HepG2 (cell line): ENCODE data around the gene DSCAML1. TPM values are rescaled to one million over a fixed set of nuclear protein-coding genes. Genes with fewer than 3 reads are reported as not detected.

Experiments
- ATAC-seq: fragments of 200-7000 bp; cut with Tn5 transposase; 3 replicates; pipeline ENCODE4 v1.9.1; 2020; ENCODE audit warnings: mild to moderate bottlenecking, moderate library complexity
- BruUV-seq: library from RNA; stranded (reverse); fragments of 400-500 nt; replicated peaks from 2 replicates; lab custom pipeline; 2021; lab: Mats Ljungman, UMichigan
- CTCF ChIA-PET: fragments of 300-600 bp; formaldehyde crosslinking; extraction: SDS; loops from one replicate; lab custom pipeline; 2021; ENCODE audit warnings: low total read pairs, inconsistent platforms, low intra/inter-chr PET ratio; lab: Yijun Ruan, JAX
- POLR2A ChIA-PET: fragments of 350-600 bp; sonication (Branson Sonifier 250); formaldehyde crosslinking; loops from one replicate; lab custom pipeline; 2020; ENCODE audit warnings: antibody characterized with exemption, inconsistent platforms; lab: Yijun Ruan, JAX
- DNase-seq: peaks from one replicate; pipeline ENCODE4 v3.0.0-alpha.2; 2015; ENCODE audit warnings: low spot score
- FAIRE-seq: peaks from 3 replicates; lab custom pipeline; 2011; peaks lifted over from hg19 to GRCh38; lab: Jason Lieb, UNC
- H2AFZ ChIP-seq: one replicate; pipeline ENCODE4 v1.6.1; 2011; ENCODE audit warnings: low read length, inconsistent platforms
- H3K27ac ChIP-seq: fragments of 300-600 bp; 3 replicates; pipeline ENCODE4 v1.8.0; 2011; ENCODE audit warnings: mixed run types, mild to moderate bottlenecking, mixed read lengths, low read length, inconsistent platforms; ENCODE audit not compliant: insufficient read depth; ENCODE audit errors: extremely low read length
- H3K27me3 ChIP-seq, 2 experiments: fragments of 200-600 bp in 1 of 2; 2 replicates in 1 of 2; 3 replicates in 1 of 2; pipeline versions ENCODE4 v1.6.0 to v1.8.0; 2011; ENCODE audit warnings: low read length in 2 of 2, mild to moderate bottlenecking in 2 of 2, moderate library complexity in 2 of 2, inconsistent platforms in 1 of 2; ENCODE audit not compliant: insufficient read depth in 2 of 2, control insufficient read depth in 1 of 2
- H3K36me3 ChIP-seq, 2 experiments: fragments of 200-600 bp in 1 of 2; replicated peaks in 1 of 2; 2 replicates in 1 of 2; 3 replicates in 1 of 2; pipeline versions ENCODE4 v1.5.1 to v1.8.0; 2011; ENCODE audit warnings: low read length in 2 of 2, inconsistent platforms in 1 of 2; ENCODE audit not compliant: insufficient read depth in 2 of 2, control insufficient read depth in 1 of 2
- H3K4me1 ChIP-seq: 2 replicates; pipeline ENCODE4 v1.5.1; 2012; ENCODE audit warnings: low read length, inconsistent platforms; ENCODE audit not compliant: insufficient read depth
- H3K4me2 ChIP-seq: 2 replicates; pipeline ENCODE4 v1.6.0; 2011; ENCODE audit warnings: low read depth, low read length, inconsistent platforms
- H3K4me3 ChIP-seq, 3 experiments: fragments of 200-600 bp in 1 of 3; sonication (generic), shearing (Covaris generic) in 1 of 3; replicated peaks in 1 of 3; 2 replicates each; pipeline ENCODE4 v1.5.1; 2011 to 2016; ENCODE audit warnings: low read length in 3 of 3, inconsistent platforms in 2 of 3, low read depth in 2 of 3, mild to moderate bottlenecking in 2 of 3, control low read depth in 1 of 3, mixed read lengths in 1 of 3; ENCODE audit not compliant: insufficient read depth in 1 of 3
- H3K79me2 ChIP-seq: one replicate; pipeline ENCODE4 v1.6.1; 2011; ENCODE audit warnings: low read length, inconsistent platforms; ENCODE audit not compliant: insufficient read depth
- H3K9ac ChIP-seq: 2 replicates; pipeline ENCODE4 v1.6.0; 2011; ENCODE audit warnings: mild to moderate bottlenecking, low read depth, low read length, inconsistent platforms; ENCODE audit not compliant: insufficient read depth
- H3K9me3 ChIP-seq: 2 replicates; pipeline ENCODE4 v1.5.1; 2012; ENCODE audit warnings: mild to moderate bottlenecking, low read length
- H4K20me1 ChIP-seq: 2 replicates; pipeline ENCODE4 v1.6.0; 2011; ENCODE audit warnings: inconsistent platforms, mild to moderate bottlenecking, low read length, moderate library complexity; ENCODE audit not compliant: insufficient read depth
- DPF2 ChIP-seq: sonication (generic); formaldehyde crosslinking; IDR thresholded peaks from 2 replicates; pipeline ENCODE4 v1.4.0; 2020; ENCODE audit warnings: mild to moderate bottlenecking, low read depth, missing genetic modification reagents, borderline replicate concordance
- HIVEP1 ChIP-seq: sonication (generic); formaldehyde crosslinking; IDR thresholded peaks from 2 replicates; pipeline ENCODE4 v1.4.0; 2020; ENCODE audit warnings: mild to moderate bottlenecking, missing genetic modification reagents
- IRX3 ChIP-seq: sonication (generic); formaldehyde crosslinking; IDR thresholded peaks from 2 replicates; pipeline ENCODE4 v1.8.1; 2023; ENCODE audit warnings: mild to moderate bottlenecking, low read depth, missing genetic modification reagents, borderline replicate concordance
- KMT2A ChIP-seq: sonication (generic); formaldehyde crosslinking; IDR thresholded peaks from 2 replicates; pipeline ENCODE4 v1.4.0; 2020; ENCODE audit warnings: missing genetic modification reagents
- PLSCR1 ChIP-seq: sonication (generic); formaldehyde crosslinking; IDR thresholded peaks from 2 replicates; pipeline ENCODE4 v1.5.0; 2020; ENCODE audit warnings: missing genetic modification reagents, mild to moderate bottlenecking, borderline replicate concordance
- SRSF1 ChIP-seq: fragments of 200-400 bp; formaldehyde crosslinking; optimal IDR thresholded peaks from 2 replicates; pipeline ENCODE3; 2017; ENCODE audit warnings: mild to moderate bottlenecking, low read depth, low read length, moderate library complexity
- TGIF2 ChIP-seq: IDR thresholded peaks from 2 replicates; pipeline ENCODE4 v1.6.1; 2016; ENCODE audit warnings: control low read depth, missing compliant biosample characterization
- XBP1 ChIP-seq: sonication (generic); formaldehyde crosslinking; IDR thresholded peaks from 2 replicates; pipeline ENCODE4 v1.5.0; 2020; ENCODE audit warnings: missing genetic modification reagents
- ZNF326 ChIP-seq: sonication (generic); formaldehyde crosslinking; IDR thresholded peaks from 2 replicates; pipeline ENCODE4 v1.4.0; 2020; ENCODE audit warnings: missing genetic modification reagents, borderline replicate concordance
- ZNF513 ChIP-seq: sonication (generic); formaldehyde crosslinking; conservative IDR thresholded peaks from 2 replicates; pipeline ENCODE4 v1.5.0; 2020; ENCODE audit warnings: missing genetic modification reagents
- WGBS: methylation state at CpG from one replicate; pipeline ENCODE4 v1.1.6; 2017; ENCODE audit warnings: low lambda C conversion rate; 5-methylcytosine and 5-hydroxymethylcytosine counted together
- in situ Hi-C: cut with HindIII; loops from 2 replicates; pipeline ENCODE4 v1.10.0; 2017; ENCODE audit warnings: low pct_unique_long_range_greater_than_20kb; ENCODE audit not compliant: extremely low pct_ligation_motif_present
- intact Hi-C: fragments of 100-400 bp; cut with micrococcal nuclease; formaldehyde crosslinking; loops from one replicate; pipeline ENCODE4 v1.10.0; 2022; ENCODE audit not compliant: unreplicated experiment
- polyA plus RNA-seq, 8 experiments: library from polyadenylated mRNA; depleted of rRNA in 3 of 8; stranded (reverse) in 7 of 8; unstranded in 1 of 8; fragments of >200 nt; fragmentation: Illumina TruSeq in 4 of 8; extraction: Trizol in 4 of 8; gene quantifications; 2 replicates each; pipeline versions ENCODE4 v1.2.1 to v1.2.3, GENCODE V29; 2011 to 2016; ENCODE audit warnings: low read depth in 4 of 8, missing spikeins in 1 of 8, mixed read lengths in 1 of 8; ENCODE audit not compliant: insufficient read depth in 1 of 8
- total RNA-seq, 5 experiments: library from RNA; depleted of rRNA; stranded (reverse); fragments of >200 nt; fragmentation: Illumina TruSeq; extraction: Trizol; gene quantifications; 2 replicates each; pipeline ENCODE4 v1.2.3, GENCODE V29; 2016; ENCODE audit warnings: low read depth in 1 of 5

The DSCAML1 gene
- total and polyA plus RNA-seq, 2 of the 13 experiments (the other 11 are each of a cell fraction or from before 2014, with no cell fraction given): 0.29 to 0.40 TPM

GRCh38 chr11:117546431-117547194 lies 250.4 kb downstream of the DSCAML1 start:
- ATAC-seq (no peak), DNase-seq (no peak), FAIRE-seq (no peak)
- Histone ChIP-seq H3K4me1 (peaks cover 6% of the 10 kb centered on the region; the same call in 1 of the 2 replicates), H3K9me3 (no peaks in the 10 kb centered on the region), H3K9ac (no peak overlapping the region), H3K79me2 (no peaks in the 10 kb centered on the region), H4K20me1 (no peaks in the 10 kb centered on the region; the same call in 1 of the 2 replicates), H3K27ac (no peak overlapping the region), H3K4me2 (no peak overlapping the region), H3K4me3 (no peak overlapping the region), H3K36me3 (no peaks in the 10 kb centered on the region), H3K27me3 (peaks cover 5 to 23% of the 10 kb centered on the region in 2 experiments; a peak in 3 of 5 replicates)
- BruUV-seq: no TSS peak
- in situ Hi-C loops (no loop called here), intact Hi-C loops (no loop called here)
- POLR2A ChIA-PET: no interaction called here
- WGBS: 29% methylated on average over 12 of the region's 12 CpGs
- CTCF ChIA-PET: no interaction called here
- TF ChIP-seq IRX3 (CRISPR knock-in tag) (no peak), HIVEP1 (CRISPR knock-in tag) (no peak), XBP1 (CRISPR knock-in tag) (no peak), DPF2 (CRISPR knock-in tag) (no peak), TGIF2 (CRISPR knock-in tag) (no peak), ZNF326 (CRISPR knock-in tag) (no peak), ZNF513 (no peak), PLSCR1 (CRISPR knock-in tag) (no peak), KMT2A (CRISPR knock-in tag) (no peak), SRSF1 (no peak)
- TF ChIP-seq, all 625 proteins: peak for 0
- no peak overlapping the region for H2AFZ ChIP-seq
